OCI-LY1 (cell line): ENCODE measurements around the gene UTF1.

Experiments
- H2AFZ ChIP-seq: fragments of 200-600 bp; sonication (generic), shearing (Covaris generic); 2 replicates; pipeline ENCODE4 v1.6.0; 2014; ENCODE audit warnings: antibody characterized with exemption, mild to moderate bottlenecking, low read length
- H3F3A ChIP-seq: fragments of 200-600 bp; sonication (generic), shearing (Covaris generic); 2 replicates; pipeline ENCODE4 v1.6.0; 2014; ENCODE audit warnings: mild to moderate bottlenecking, antibody characterized with exemption, low read length, moderate library complexity; ENCODE audit not compliant: insufficient read depth
- H3K27ac ChIP-seq: fragments of 200-600 bp; sonication (generic); 2 replicates; pipeline ENCODE4 v1.5.1; 2014; ENCODE audit warnings: low read length, mixed run types, mild to moderate bottlenecking, low read depth; ENCODE audit not compliant: poor library complexity, severe bottlenecking
- H3K27me3 ChIP-seq: fragments of 200-600 bp; sonication (generic); 2 replicates; pipeline ENCODE4 v1.6.0; 2014; ENCODE audit warnings: antibody characterized with exemption, mild to moderate bottlenecking, low read length, moderate library complexity; ENCODE audit not compliant: insufficient read depth
- H3K36me3 ChIP-seq: fragments of 200-600 bp; sonication (generic); 2 replicates; pipeline ENCODE4 v1.6.1; 2014; ENCODE audit warnings: mild to moderate bottlenecking, antibody characterized with exemption, low read length, moderate library complexity, mixed read lengths; ENCODE audit not compliant: insufficient read depth
- H3K4me1 ChIP-seq: fragments of 200-600 bp; sonication (generic); 2 replicates; pipeline ENCODE4 v1.5.1; 2014; ENCODE audit warnings: mild to moderate bottlenecking, low read length, moderate library complexity; ENCODE audit not compliant: insufficient read depth, severe bottlenecking
- H3K4me2 ChIP-seq: fragments of 200-600 bp; sonication (generic), shearing (Covaris generic); 2 replicates; pipeline ENCODE4 v1.6.1; 2014; ENCODE audit warnings: low read length
- H3K4me3 ChIP-seq: fragments of 200-600 bp; sonication (generic); 2 replicates; pipeline ENCODE4 v1.5.1; 2014; ENCODE audit warnings: low read length, low read depth, mild to moderate bottlenecking, mixed read lengths; ENCODE audit not compliant: poor library complexity, severe bottlenecking
- H3K79me2 ChIP-seq: fragments of 200-600 bp; shearing (Covaris generic); 2 replicates; pipeline ENCODE4 v1.6.1; 2016; ENCODE audit warnings: mixed run types, low read length, mixed read lengths; ENCODE audit not compliant: insufficient read depth
- H3K9ac ChIP-seq: fragments of 200-600 bp; sonication (generic), shearing (Covaris generic); 2 replicates; pipeline ENCODE4 v1.6.1; 2014; ENCODE audit warnings: mild to moderate bottlenecking, low read length, mixed read lengths
- H3K9me2 ChIP-seq: fragments of 200-600 bp; sonication (generic), shearing (Covaris generic); 2 replicates; pipeline ENCODE4 v1.6.1; 2014; ENCODE audit warnings: low read depth, mild to moderate bottlenecking, low read length, mixed read lengths
- H3K9me3 ChIP-seq: fragments of 200-600 bp; shearing (Covaris generic); 2 replicates; pipeline ENCODE4 v1.6.1; 2014; ENCODE audit warnings: low read length, mixed read lengths
- H4K20me1 ChIP-seq: fragments of 200-600 bp; sonication (generic), shearing (Covaris generic); 2 replicates; pipeline ENCODE4 v1.6.0; 2016; ENCODE audit warnings: mild to moderate bottlenecking, low read length; ENCODE audit not compliant: insufficient read depth
- EZH2 ChIP-seq: fragments of 200-600 bp; sonication (generic), shearing (Covaris generic); IDR thresholded peaks from 2 replicates; pipeline ENCODE4 v1.8.0; 2017; ENCODE audit warnings: borderline replicate concordance, mixed run types, mild to moderate bottlenecking, antibody characterized with exemption, low read length, moderate library complexity, mixed read lengths
- TF ChIP-seq, protein P1 (sequence below): fragments of 200-600 bp; sonication (generic), shearing (Covaris generic); IDR thresholded peaks from 2 replicates; pipeline ENCODE4 v1.5.1; 2017; ENCODE audit warnings: mild to moderate bottlenecking, antibody characterized with exemption, low read length, moderate library complexity, mixed read lengths

The UTF1 gene

GRCh38 chr10:133272964-133273420 is 43.0 kb downstream of the UTF1 start:
- TF ChIP-seq, protein P1, sequence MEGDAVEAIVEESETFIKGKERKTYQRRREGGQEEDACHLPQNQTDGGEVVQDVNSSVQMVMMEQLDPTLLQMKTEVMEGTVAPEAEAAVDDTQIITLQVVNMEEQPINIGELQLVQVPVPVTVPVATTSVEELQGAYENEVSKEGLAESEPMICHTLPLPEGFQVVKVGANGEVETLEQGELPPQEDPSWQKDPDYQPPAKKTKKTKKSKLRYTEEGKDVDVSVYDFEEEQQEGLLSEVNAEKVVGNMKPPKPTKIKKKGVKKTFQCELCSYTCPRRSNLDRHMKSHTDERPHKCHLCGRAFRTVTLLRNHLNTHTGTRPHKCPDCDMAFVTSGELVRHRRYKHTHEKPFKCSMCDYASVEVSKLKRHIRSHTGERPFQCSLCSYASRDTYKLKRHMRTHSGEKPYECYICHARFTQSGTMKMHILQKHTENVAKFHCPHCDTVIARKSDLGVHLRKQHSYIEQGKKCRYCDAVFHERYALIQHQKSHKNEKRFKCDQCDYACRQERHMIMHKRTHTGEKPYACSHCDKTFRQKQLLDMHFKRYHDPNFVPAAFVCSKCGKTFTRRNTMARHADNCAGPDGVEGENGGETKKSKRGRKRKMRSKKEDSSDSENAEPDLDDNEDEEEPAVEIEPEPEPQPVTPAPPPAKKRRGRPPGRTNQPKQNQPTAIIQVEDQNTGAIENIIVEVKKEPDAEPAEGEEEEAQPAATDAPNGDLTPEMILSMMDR = no peak
- no peak for TF ChIP-seq EZH2
- no peaks in the 10 kb centered on the region for H3K27me3 ChIP-seq
- no peak overlapping the region for H3K4me3 ChIP-seq
- H3K4me1 ChIP-seq = peaks cover 5% of the 10 kb centered on the region
- H3K9ac ChIP-seq = no peak overlapping the region
- no peaks in the 10 kb centered on the region for H3F3A ChIP-seq
- no peaks in the 10 kb centered on the region for H3K9me3 ChIP-seq
- H3K4me2 ChIP-seq = no peak overlapping the region
- no peak overlapping the region for H2AFZ ChIP-seq
- no peak overlapping the region for H3K27ac ChIP-seq
- H3K79me2 ChIP-seq = no peaks in the 10 kb centered on the region
- no peaks in the 10 kb centered on the region for H4K20me1 ChIP-seq
- no peaks in the 10 kb centered on the region for H3K9me2 ChIP-seq
- no peaks in the 10 kb centered on the region for H3K36me3 ChIP-seq

DNA sequence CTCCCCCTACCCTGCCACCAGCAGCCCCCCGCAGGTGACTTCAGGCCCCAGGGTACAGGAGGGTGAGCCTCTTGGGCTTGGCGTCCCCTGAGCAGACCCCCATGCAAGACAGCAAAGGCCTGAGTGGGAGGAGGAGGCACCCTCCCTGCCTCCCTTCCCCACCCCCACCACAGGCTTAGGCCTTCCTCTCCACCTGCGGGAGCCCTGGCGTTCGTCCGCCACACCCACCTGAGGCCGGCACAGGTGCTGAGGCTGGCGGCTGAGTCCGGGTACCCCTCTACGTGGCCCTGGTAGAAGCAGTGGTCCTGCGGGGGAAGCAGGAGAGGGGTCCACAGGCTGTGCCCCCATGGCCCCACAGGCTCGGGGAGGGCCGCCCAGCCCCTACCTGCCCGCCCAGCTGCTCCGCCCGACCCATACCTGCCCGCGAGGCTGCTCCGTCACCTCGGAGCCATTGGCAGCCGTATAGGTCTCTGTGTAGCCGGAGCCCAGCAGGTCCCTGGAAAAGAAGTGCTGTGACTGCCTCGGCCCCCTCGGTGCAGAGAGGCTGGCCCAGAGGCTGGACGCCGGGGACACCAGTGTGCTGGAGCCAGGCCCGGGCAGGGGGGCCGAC is 43.6 kb downstream of the UTF1 start:
- H3K9ac ChIP-seq = no peak overlapping the region
- H3K4me2 ChIP-seq = no peak overlapping the region
- H3F3A ChIP-seq = no peaks in the 10 kb centered on the region
- no peaks in the 10 kb centered on the region for H3K9me3 ChIP-seq
- no peaks in the 10 kb centered on the region for H3K79me2 ChIP-seq
- H3K36me3 ChIP-seq = no peaks in the 10 kb centered on the region
- H4K20me1 ChIP-seq = no peaks in the 10 kb centered on the region
- TF ChIP-seq, protein P1 = no peak
- no peak for TF ChIP-seq EZH2
- no peaks in the 10 kb centered on the region for H3K9me2 ChIP-seq
- H3K27me3 ChIP-seq = no peaks in the 10 kb centered on the region
- no peak overlapping the region for H3K4me3 ChIP-seq
- H2AFZ ChIP-seq = no peak overlapping the region
- H3K4me1 ChIP-seq = peaks cover 11% of the 10 kb centered on the region
- H3K27ac ChIP-seq = no peak overlapping the region

DNA sequence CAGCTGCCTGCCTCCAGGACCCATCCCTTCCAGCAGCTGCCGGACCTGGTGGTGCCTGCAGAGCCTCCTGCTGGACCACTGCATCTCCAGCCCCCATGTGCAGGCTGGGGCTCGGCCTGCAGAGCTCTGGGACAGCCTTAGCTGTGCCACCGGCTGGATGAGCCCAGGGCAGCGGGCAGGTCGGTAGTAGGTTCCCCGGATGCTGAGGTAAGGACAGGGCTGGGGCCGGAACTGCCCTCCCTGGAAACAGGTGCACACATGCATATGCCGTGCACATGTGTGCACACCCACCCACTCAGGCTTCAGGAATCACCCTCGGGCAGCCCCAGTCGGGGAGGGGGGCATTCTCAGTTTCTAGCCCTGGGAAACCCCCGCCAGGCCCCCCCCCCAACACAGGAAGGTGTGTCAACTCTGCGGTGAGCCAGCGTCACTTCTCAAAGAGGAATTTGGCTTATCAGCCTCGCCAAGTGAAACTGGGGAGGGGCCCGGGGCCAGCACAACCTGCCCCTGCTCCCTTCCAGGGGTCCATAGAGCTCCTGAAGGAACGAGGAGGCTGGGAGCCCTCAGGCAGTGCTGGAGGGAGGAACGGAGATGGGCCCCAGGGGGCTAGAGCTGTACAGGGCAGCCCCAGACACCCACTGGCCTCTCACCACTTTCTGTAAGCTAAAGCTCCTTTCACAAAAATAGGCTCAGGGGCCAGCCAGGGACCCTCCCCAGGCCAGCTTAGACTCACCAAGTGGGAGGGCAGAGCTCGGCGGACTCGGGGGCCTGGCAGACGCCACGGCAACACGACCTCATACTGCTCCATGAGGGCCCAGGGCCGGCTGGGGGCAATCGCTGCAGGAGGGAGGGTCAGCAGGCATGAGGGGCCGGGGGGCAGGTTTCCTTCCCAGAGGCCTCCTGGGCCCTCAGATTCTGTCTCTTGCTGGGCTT is 45.0 kb downstream of the UTF1 start:
- Histone ChIP-seq H3F3A (no peaks in the 10 kb centered on the region), H3K9ac (no peak overlapping the region), H3K4me3 (no peak overlapping the region), H3K4me2 (no peak overlapping the region), H2AFZ (no peak overlapping the region), H3K79me2 (no peaks in the 10 kb centered on the region), H3K27ac (no peak overlapping the region), H3K4me1 (peaks cover 13% of the 10 kb centered on the region), H3K9me2 (no peaks in the 10 kb centered on the region), H3K9me3 (no peaks in the 10 kb centered on the region), H3K36me3 (peaks cover 11% of the 10 kb centered on the region; the same call in 1 of the 2 replicates), H3K27me3 (no peaks in the 10 kb centered on the region), H4K20me1 (no peaks in the 10 kb centered on the region)
- no peak for TF ChIP-seq EZH2
- TF ChIP-seq, protein P1 = no peak
